HG03457 (cell line): Measurements from ENCODE around the gene FGD6.
"Not testable (repeated sequence)": the region's sequence is repeated elsewhere in the genome, so short reads cannot be mapped to it uniquely, and the experiment has no call there.

Experiments used
- ATAC-seq: cut with Tn5 transposase; IDR thresholded peaks from one replicate; pipeline ENCODE4 v1.9.1; 2021; ENCODE audit warnings: moderate number of reproducible peaks; ENCODE audit not compliant: unreplicated experiment

Gene FGD6

GRCh38 chr12:95235621-95236020 is 18.4 kb upstream of the FGD6 start:
- not testable (repeated sequence) for ATAC-seq

- not testable (repeated sequence) for ATAC-seq
Observed at GRCh38 chr12:95234187-95234586, 16.9 kb upstream of the FGD6 start.

- ATAC-seq = no peak
Observed at GRCh38 chr12:95231190-95231589, 13.9 kb upstream of the FGD6 start.

- no peak for ATAC-seq
Observed at GRCh38 chr12:95230313-95230712, 13.0 kb upstream of the FGD6 start.

- ATAC-seq = no peak
Observed at GRCh38 chr12:95229636-95230035, 12.4 kb upstream of the FGD6 start.

GRCh38 chr12:95228617-95229016 is 11.3 kb upstream of the FGD6 start:
- no peak for ATAC-seq

- ATAC-seq = no peak
Observed at GRCh38 chr12:95227818-95228356, 10.6 kb upstream of the FGD6 start.

- no peak for ATAC-seq
Observed at GRCh38 chr12:95225645-95226212, 8.5 kb upstream of the FGD6 start.

- no peak for ATAC-seq
Observed at GRCh38 chr12:95224202-95225170, 7.2 kb upstream of the FGD6 start.

- no peak for ATAC-seq
Observed at GRCh38 chr12:95220726-95221125, 3.5 kb upstream of the FGD6 start.

- no peak for ATAC-seq
Observed at GRCh38 chr12:95220190-95220589, 2.9 kb upstream of the FGD6 start.

GRCh38 chr12:95218150-95219133 is 1.2 kb upstream of the FGD6 start:
- no peak for ATAC-seq

- peak; percentile 18 for ATAC-seq
Observed at GRCh38 chr12:95216711-95217376, 423 bp downstream of the FGD6 start.

GRCh38 chr12:95215949-95216348 is 1.3 kb downstream of the FGD6 start:
- ATAC-seq = no peak

- no peak for ATAC-seq
Observed at GRCh38 chr12:95214466-95214865, 2.8 kb downstream of the FGD6 start.

- no peak for ATAC-seq
Observed at GRCh38 chr12:95213928-95214327, 3.3 kb downstream of the FGD6 start.

GRCh38 chr12:95213119-95213518 is 4.1 kb downstream of the FGD6 start:
- ATAC-seq = no peak

GRCh38 chr12:95212586-95212985 is 4.7 kb downstream of the FGD6 start:
- no peak for ATAC-seq

GRCh38 chr12:95208678-95209077 is 8.6 kb downstream of the FGD6 start:
- ATAC-seq = no peak

- ATAC-seq = no peak
Observed at GRCh38 chr12:95207407-95207806, 9.9 kb downstream of the FGD6 start.
